Measurements from ENCODE around the gene RPS27L. TPM values are rescaled to one million over a fixed set of nuclear protein-coding genes. Genes with fewer than 3 reads are reported as not detected.

The RPS27L gene
- total and polyA plus RNA-seq, 2 of the 8 experiments (the other 6 are each of a cell fraction or from before 2014, with no cell fraction given), result 115 to 143 TPM

- no peak for TF ChIP-seq CHD7 (IDR thresholded peaks at IDR 0.05; ENCODE audit: insufficient replicate concordance, low read length)
- no peak for TF ChIP-seq KDM5A (IDR thresholded peaks at IDR 0.05; ENCODE audit: low read length)
Observed at GRCh38 chr15:63112871-63113270, 44.4 kb downstream of the RPS27L start (continued).

Measured in H1 (cell line).